ENCODE results near the gene ACACB.
"Not testable (repeated sequence)": the region's sequence is repeated elsewhere in the genome, so short reads cannot be mapped to it uniquely, and the experiment has no call there.

Gene ACACB

DNA sequence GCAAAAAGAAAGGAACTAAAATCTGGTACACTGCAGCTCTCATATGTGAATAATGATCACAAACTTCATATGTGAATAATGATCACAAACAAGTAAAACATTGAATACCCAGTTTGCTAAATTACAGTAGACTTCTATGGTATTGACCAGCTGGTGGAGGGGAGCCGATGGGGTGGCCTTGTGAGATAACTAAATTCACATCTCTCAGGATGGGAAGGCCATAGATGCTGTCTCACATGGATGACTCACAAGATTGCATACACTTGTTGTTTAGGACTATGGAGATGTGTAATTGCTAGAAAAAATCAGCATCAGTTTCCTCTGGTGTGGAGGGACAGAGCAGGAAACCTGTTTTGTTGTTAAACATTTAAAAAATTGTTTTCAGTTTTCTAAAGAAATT lies 49.2 kb downstream of the ACACB start:
- no peaks in the 10 kb centered on the region for H3K9me3 ChIP-seq (ENCODE audit: control insufficient read depth in 5 of 5, low read length in 5 of 5)
- H3K4me3 ChIP-seq (ENCODE audit: low read depth in 1 of 5, low read length in 5 of 5): no peak overlapping the region
- H3K4me1 ChIP-seq (ENCODE audit: control insufficient read depth in 5 of 5, insufficient read depth in 5 of 5, low read length in 5 of 5): peaks cover 0 to 46% (median 23%) of the 10 kb centered on the region in 5 donors
- no peaks in the 10 kb centered on the region for H3K27me3 ChIP-seq (ENCODE audit: control insufficient read depth in 5 of 5, insufficient read depth in 4 of 5, low read length in 5 of 5)
- H3K9ac ChIP-seq (ENCODE audit: low read length in 5 of 5): no peak overlapping the region
- peaks cover 8 to 79% (median 61%) of the 10 kb centered on the region in 5 donors for H3K36me3 ChIP-seq (ENCODE audit: control insufficient read depth in 5 of 5, insufficient read depth in 5 of 5, low read length in 5 of 5)
- H3K27ac ChIP-seq (ENCODE audit: low read depth, low read length): peak overlapping the region; percentile 42

DNA sequence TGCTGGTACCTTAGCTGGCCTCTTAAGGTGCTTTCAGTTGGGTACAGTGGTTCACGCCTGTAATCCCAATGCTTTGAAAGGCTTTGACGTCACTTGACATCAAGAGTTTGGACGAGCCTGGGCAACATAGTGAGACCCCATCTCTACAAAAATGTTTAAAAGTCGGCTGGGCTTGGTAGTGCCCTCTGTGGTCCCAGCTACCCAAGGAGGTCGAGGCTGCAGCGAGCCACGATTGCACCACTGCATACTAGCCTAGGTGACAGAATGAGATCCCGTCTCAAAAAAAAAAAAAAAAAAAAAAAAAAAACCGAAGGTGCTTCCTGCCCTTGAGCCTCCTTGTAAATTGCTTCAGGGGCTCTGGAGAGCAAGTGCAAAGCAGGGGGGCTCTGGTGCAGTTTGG lies 50.0 kb downstream of the ACACB start:
- peaks cover 8 to 85% (median 61%) of the 10 kb centered on the region in 5 donors for H3K36me3 ChIP-seq (ENCODE audit: control insufficient read depth in 5 of 5, insufficient read depth in 5 of 5, low read length in 5 of 5)
- no peaks in the 10 kb centered on the region for H3K9me3 ChIP-seq (ENCODE audit: control insufficient read depth in 5 of 5, low read length in 5 of 5)
- peaks cover 0 to 40% (median 18%) of the 10 kb centered on the region in 5 donors for H3K4me1 ChIP-seq (ENCODE audit: control insufficient read depth in 5 of 5, insufficient read depth in 5 of 5, low read length in 5 of 5)
- H3K9ac ChIP-seq (ENCODE audit: low read length in 5 of 5): no peak overlapping the region
- H3K4me3 ChIP-seq (ENCODE audit: low read depth in 1 of 5, low read length in 5 of 5): no peak overlapping the region
- peak overlapping the region; percentile 42 for H3K27ac ChIP-seq (ENCODE audit: low read depth, low read length)
- H3K27me3 ChIP-seq (ENCODE audit: control insufficient read depth in 5 of 5, insufficient read depth in 4 of 5, low read length in 5 of 5): no peaks in the 10 kb centered on the region

DNA sequence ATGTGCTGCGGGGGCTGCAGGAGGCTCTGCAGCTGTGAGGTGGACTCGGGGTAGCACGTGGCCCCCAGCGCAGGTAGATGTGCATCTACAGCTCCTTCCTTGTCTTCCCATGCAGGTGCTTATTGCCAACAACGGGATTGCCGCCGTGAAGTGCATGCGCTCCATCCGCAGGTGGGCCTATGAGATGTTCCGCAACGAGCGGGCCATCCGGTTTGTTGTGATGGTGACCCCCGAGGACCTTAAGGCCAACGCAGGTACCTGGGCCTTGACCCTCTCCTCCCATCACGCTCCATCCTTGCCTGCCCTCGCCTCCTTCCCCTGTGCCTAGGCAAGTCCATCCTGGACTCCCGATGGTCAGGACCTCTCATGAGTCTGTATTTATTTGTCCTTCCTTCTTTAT lies 51.4 kb downstream of the ACACB start:
- H3K36me3 ChIP-seq (ENCODE audit: control insufficient read depth in 5 of 5, insufficient read depth in 5 of 5, low read length in 5 of 5): peaks cover 12 to 90% (median 71%) of the 10 kb centered on the region in 5 donors
- no peak overlapping the region for H3K27ac ChIP-seq (ENCODE audit: low read depth, low read length)

DNA sequence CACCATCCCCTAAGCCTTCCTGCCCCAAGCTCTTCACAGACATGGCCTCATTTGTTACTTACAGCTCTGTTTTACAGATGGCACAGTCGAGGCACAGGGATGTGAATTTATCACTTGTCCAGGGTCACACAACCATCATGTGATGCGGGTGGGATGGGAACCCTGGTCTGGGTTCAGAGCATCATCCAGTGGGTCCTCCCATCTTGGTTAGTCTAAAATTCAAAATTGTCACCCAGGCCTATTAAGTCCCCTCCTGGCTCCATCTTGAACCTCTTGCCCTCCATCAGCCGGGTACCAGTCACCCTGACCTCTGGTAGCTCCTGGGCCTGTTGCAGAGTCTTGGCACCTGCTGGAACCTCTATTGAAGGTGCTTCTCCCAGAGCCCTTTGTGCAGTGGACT lies 52.9 kb downstream of the ACACB start:
- Histone ChIP-seq H3K36me3 (ENCODE audit: control insufficient read depth in 5 of 5, insufficient read depth in 5 of 5, low read length in 5 of 5) (peaks cover 24 to 91% (median 81%) of the 10 kb centered on the region in 5 donors), H3K4me1 (ENCODE audit: control insufficient read depth in 5 of 5, insufficient read depth in 5 of 5, low read length in 5 of 5) (peaks cover 0 to 19% (median 2%) of the 10 kb centered on the region in 5 donors), H3K9ac (ENCODE audit: low read length in 5 of 5) (no peak overlapping the region), H3K4me3 (ENCODE audit: low read depth in 1 of 5, low read length in 5 of 5) (no peak overlapping the region), H3K27me3 (ENCODE audit: control insufficient read depth in 5 of 5, insufficient read depth in 4 of 5, low read length in 5 of 5) (no peaks in the 10 kb centered on the region), H3K27ac (ENCODE audit: low read depth, low read length) (peak overlapping the region; percentile 28), H3K9me3 (ENCODE audit: control insufficient read depth in 5 of 5, low read length in 5 of 5) (peaks cover 0 to 6% (median 0%) of the 10 kb centered on the region in 5 donors)

More for the DNA sequence above, 51.4 kb downstream of the ACACB start:
- Histone ChIP-seq H3K4me1 (ENCODE audit: control insufficient read depth in 5 of 5, insufficient read depth in 5 of 5, low read length in 5 of 5) (peaks cover 0 to 32% (median 7%) of the 10 kb centered on the region in 5 donors), H3K9me3 (ENCODE audit: control insufficient read depth in 5 of 5, low read length in 5 of 5) (no peaks in the 10 kb centered on the region), H3K9ac (ENCODE audit: low read length in 5 of 5) (no peak overlapping the region), H3K4me3 (ENCODE audit: low read depth in 1 of 5, low read length in 5 of 5) (no peak overlapping the region), H3K27me3 (ENCODE audit: control insufficient read depth in 5 of 5, insufficient read depth in 4 of 5, low read length in 5 of 5) (no peaks in the 10 kb centered on the region)

DNA sequence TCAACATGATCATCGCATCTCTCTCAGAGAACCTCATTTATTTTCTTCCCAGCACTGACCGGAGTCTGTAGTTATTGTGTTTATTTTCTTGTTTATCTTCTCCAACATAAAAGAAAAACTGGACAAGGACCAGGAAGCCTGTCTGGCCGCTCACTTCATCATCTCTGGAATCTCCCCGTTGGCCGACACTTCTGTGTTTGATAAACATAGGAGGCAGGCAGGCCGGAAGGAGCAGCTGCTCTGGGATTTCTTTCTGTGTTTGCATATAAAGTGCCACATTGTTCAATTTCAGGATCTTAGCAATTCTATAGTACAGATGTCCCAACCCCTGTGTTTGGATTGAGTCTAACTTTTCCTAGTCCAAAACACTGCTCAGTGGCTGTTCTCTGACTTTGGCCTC lies 53.3 kb downstream of the ACACB start:
- peaks cover 25 to 91% (median 82%) of the 10 kb centered on the region in 5 donors for H3K36me3 ChIP-seq (ENCODE audit: control insufficient read depth in 5 of 5, insufficient read depth in 5 of 5, low read length in 5 of 5)

DNA sequence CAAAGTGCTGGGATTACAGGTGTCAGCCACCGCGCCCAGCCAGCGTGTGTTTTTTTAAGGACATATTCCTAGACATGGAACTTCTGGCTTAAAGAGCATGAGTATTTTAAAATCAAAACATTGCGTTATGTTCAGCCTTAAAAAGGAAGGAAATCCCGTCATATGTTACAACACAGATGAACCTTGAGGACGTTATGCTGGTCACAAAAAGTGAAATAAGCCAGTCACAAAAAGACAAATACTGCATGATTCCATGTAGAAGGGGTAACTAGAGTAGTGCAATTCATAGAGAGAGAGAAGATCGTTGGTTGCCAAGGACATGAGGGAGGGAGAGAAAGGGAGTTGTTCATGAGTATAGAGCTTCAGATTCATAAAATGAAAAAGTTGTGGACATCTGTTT lies 53.9 kb downstream of the ACACB start:
- Histone ChIP-seq H3K27ac (ENCODE audit: low read depth, low read length) (peak overlapping the region; percentile 28), H3K4me1 (ENCODE audit: control insufficient read depth in 5 of 5, insufficient read depth in 5 of 5, low read length in 5 of 5) (peaks cover 0 to 13% (median 0%) of the 10 kb centered on the region in 5 donors), H3K36me3 (ENCODE audit: control insufficient read depth in 5 of 5, insufficient read depth in 5 of 5, low read length in 5 of 5) (peaks cover 25 to 91% (median 78%) of the 10 kb centered on the region in 5 donors), H3K4me3 (ENCODE audit: low read depth in 1 of 5, low read length in 5 of 5) (no peak overlapping the region), H3K9me3 (ENCODE audit: control insufficient read depth in 5 of 5, low read length in 5 of 5) (peaks cover 0 to 6% (median 0%) of the 10 kb centered on the region in 5 donors), H3K27me3 (ENCODE audit: control insufficient read depth in 5 of 5, insufficient read depth in 4 of 5, low read length in 5 of 5) (no peaks in the 10 kb centered on the region), H3K9ac (ENCODE audit: low read length in 5 of 5) (no peak overlapping the region)

More for the DNA sequence above, 53.3 kb downstream of the ACACB start:
- Histone ChIP-seq H3K9ac (ENCODE audit: low read length in 5 of 5) (no peak overlapping the region), H3K9me3 (ENCODE audit: control insufficient read depth in 5 of 5, low read length in 5 of 5) (peaks cover 0 to 6% (median 0%) of the 10 kb centered on the region in 5 donors), H3K27ac (ENCODE audit: low read depth, low read length) (peak overlapping the region; percentile 28), H3K27me3 (ENCODE audit: control insufficient read depth in 5 of 5, insufficient read depth in 4 of 5, low read length in 5 of 5) (no peaks in the 10 kb centered on the region), H3K4me3 (ENCODE audit: low read depth in 1 of 5, low read length in 5 of 5) (no peak overlapping the region), H3K4me1 (ENCODE audit: control insufficient read depth in 5 of 5, insufficient read depth in 5 of 5, low read length in 5 of 5) (peaks cover 0 to 17% (median 0%) of the 10 kb centered on the region in 5 donors)

DNA sequence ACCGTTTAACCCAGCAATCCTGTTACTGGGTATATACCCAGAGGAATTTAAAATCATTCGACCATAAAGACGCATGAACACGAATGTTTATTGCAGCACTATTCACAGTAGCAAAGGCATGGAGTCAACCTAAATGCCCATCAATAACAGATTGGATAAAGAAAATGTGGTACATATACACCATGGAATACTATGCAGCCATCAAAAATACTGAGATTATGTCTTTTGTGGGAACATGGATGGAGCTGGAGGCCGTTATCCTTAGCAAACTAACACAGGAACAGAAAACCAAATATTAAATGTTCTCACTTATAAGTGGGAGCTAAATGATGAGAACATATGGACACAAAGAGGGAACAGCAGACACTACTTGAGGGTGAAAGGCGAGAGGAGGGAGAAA lies 56.4 kb downstream of the ACACB start:
- peaks cover 34 to 95% (median 76%) of the 10 kb centered on the region in 5 donors for H3K36me3 ChIP-seq (ENCODE audit: control insufficient read depth in 5 of 5, insufficient read depth in 5 of 5, low read length in 5 of 5)
- H3K9me3 ChIP-seq (ENCODE audit: control insufficient read depth in 5 of 5, low read length in 5 of 5); H3K9ac ChIP-seq (ENCODE audit: low read length in 5 of 5); H3K4me3 ChIP-seq (ENCODE audit: low read depth in 1 of 5, low read length in 5 of 5); H3K27me3 ChIP-seq (ENCODE audit: control insufficient read depth in 5 of 5, insufficient read depth in 4 of 5, low read length in 5 of 5); H3K27ac ChIP-seq (ENCODE audit: low read depth, low read length): not testable (repeated sequence)
- H3K4me1 ChIP-seq (ENCODE audit: control insufficient read depth in 5 of 5, insufficient read depth in 5 of 5, low read length in 5 of 5): peaks cover 0 to 15% (median 3%) of the 10 kb centered on the region in 5 donors

DNA sequence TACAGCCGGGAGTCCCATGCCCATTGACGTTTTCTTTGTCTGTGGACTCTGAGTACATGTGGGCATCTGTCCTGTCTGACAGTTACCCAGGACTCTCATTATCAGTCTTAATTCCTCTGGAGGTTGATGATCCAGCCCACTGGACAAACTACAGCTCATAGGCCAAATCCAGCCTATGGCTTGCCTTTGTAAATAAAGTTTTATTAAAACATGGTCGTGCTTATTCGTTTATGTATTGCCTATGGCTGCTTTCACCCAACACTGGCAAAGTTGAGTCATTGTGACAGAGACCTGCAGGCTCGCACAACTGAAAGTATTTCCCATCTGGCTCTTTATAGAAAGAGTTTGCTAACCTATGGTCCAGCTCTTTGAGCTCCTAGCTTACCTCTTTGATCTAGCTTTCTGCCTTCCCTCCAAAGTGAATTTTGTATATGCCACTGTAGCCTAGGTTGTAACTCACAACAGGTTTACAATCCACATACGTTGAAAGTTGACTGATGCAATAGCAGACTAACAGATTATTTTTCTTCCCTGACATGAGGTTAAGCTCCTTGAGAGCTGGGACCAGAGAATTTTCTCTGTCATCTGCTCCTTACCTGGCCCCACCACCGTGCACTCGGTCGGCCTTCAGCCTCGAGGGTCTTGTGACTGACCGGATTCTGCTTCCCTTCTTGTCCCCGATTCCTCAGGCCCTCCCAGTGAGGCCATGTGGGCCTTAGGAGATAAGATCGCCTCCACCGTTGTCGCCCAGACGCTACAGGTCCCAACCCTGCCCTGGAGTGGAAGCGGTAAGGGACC lies 57.3 kb downstream of the ACACB start:
- Histone ChIP-seq H3K9me3 (ENCODE audit: control insufficient read depth in 5 of 5, low read length in 5 of 5) (peaks cover 0 to 6% (median 0%) of the 10 kb centered on the region in 5 donors), H3K27ac (ENCODE audit: low read depth, low read length) (peak overlapping the region; percentile 33), H3K36me3 (ENCODE audit: control insufficient read depth in 5 of 5, insufficient read depth in 5 of 5, low read length in 5 of 5) (peaks cover 38 to 95% (median 77%) of the 10 kb centered on the region in 5 donors), H3K4me1 (ENCODE audit: control insufficient read depth in 5 of 5, insufficient read depth in 5 of 5, low read length in 5 of 5) (peaks cover 0 to 20% (median 5%) of the 10 kb centered on the region in 5 donors), H3K9ac (ENCODE audit: low read length in 5 of 5) (no peak overlapping the region), H3K4me3 (ENCODE audit: low read depth in 1 of 5, low read length in 5 of 5) (no peak overlapping the region), H3K27me3 (ENCODE audit: control insufficient read depth in 5 of 5, insufficient read depth in 4 of 5, low read length in 5 of 5) (no peaks in the 10 kb centered on the region)

DNA sequence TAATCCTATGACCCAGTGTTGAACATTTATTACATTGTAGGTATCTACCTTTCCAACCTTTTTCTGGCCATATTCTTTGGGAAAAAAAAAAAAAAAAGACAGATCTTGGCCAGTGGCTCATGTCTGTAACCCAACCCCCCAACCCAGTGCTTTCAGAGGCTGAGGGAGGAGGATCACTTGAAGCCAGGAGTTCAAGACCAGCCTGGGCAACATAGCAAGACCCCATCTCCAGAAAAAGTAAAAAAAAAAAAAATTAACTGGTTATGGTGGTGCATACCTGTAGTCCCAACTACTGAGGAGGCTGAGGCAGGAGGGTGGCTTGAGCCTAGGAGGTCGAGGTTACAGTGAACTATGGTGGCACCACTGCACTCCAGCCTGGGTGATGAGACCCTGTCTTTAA lies 58.1 kb downstream of the ACACB start:
- Histone ChIP-seq H3K36me3 (ENCODE audit: control insufficient read depth in 5 of 5, insufficient read depth in 5 of 5, low read length in 5 of 5) (peaks cover 38 to 95% (median 77%) of the 10 kb centered on the region in 5 donors), H3K9ac (ENCODE audit: low read length in 5 of 5) (no peak overlapping the region), H3K27ac (ENCODE audit: low read depth, low read length) (no peak overlapping the region), H3K27me3 (ENCODE audit: control insufficient read depth in 5 of 5, insufficient read depth in 4 of 5, low read length in 5 of 5) (no peaks in the 10 kb centered on the region), H3K9me3 (ENCODE audit: control insufficient read depth in 5 of 5, low read length in 5 of 5) (peaks cover 0 to 6% (median 0%) of the 10 kb centered on the region in 5 donors), H3K4me3 (ENCODE audit: low read depth in 1 of 5, low read length in 5 of 5) (no peak overlapping the region), H3K4me1 (ENCODE audit: control insufficient read depth in 5 of 5, insufficient read depth in 5 of 5, low read length in 5 of 5) (peaks cover 0 to 20% (median 3%) of the 10 kb centered on the region in 5 donors)

DNA sequence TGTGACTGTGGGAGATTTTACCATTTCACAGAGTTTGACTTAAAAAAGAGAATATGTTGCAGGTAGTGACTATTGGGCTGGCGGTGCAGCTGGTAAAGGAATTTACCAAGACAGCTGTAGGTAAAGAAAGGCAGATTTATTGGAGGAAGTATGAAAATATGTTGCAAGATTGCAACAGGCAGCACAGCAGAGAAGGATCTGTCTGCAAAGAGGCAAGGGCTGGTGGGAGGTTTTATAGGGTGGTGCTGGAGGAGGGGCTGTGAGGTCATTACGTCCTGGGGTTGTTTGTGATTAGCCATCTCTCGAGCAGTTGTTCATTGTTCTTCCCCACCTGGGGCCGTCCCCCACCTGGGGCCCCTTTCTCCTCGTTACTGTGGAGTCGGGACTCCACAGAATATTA lies 62.1 kb downstream of the ACACB start:
- no peak overlapping the region for H3K27ac ChIP-seq (ENCODE audit: low read depth, low read length)
- H3K4me1 ChIP-seq (ENCODE audit: control insufficient read depth in 5 of 5, insufficient read depth in 5 of 5, low read length in 5 of 5): peaks cover 0 to 34% (median 6%) of the 10 kb centered on the region in 5 donors
- H3K9ac ChIP-seq (ENCODE audit: low read length in 5 of 5): no peak overlapping the region
- no peaks in the 10 kb centered on the region for H3K27me3 ChIP-seq (ENCODE audit: control insufficient read depth in 5 of 5, insufficient read depth in 4 of 5, low read length in 5 of 5)
- peaks cover 0 to 5% (median 0%) of the 10 kb centered on the region in 5 donors for H3K9me3 ChIP-seq (ENCODE audit: control insufficient read depth in 5 of 5, low read length in 5 of 5)
- H3K4me3 ChIP-seq (ENCODE audit: low read depth in 1 of 5, low read length in 5 of 5): no peak overlapping the region
- peaks cover 29 to 94% (median 69%) of the 10 kb centered on the region in 5 donors for H3K36me3 ChIP-seq (ENCODE audit: control insufficient read depth in 5 of 5, insufficient read depth in 5 of 5, low read length in 5 of 5)
